ENCODE measurements around the gene PNPLA8.

- no peak for TF ChIP-seq CTCF (IDR thresholded peaks at IDR 0.05)
- no peak for TF ChIP-seq EZH2 (IDR thresholded peaks at IDR 0.05)
Observed at GRCh38 chr7:108453320-108453719, 72.6 kb downstream of the PNPLA8 start.

Data from neural progenitor cell (in vitro differentiated cells).